Measurements from ENCODE around the gene CLIC3. TPM values are rescaled to one million over a fixed set of nuclear protein-coding genes. Genes with fewer than 3 reads are reported as not detected.

Gene CLIC3
- total RNA-seq, 4 donors from 2014 or later = 2.5 to 3.8 TPM; not detected in 2

GRCh38 chr9:136964833-136965422 lies 31.4 kb downstream of the CLIC3 start:
- 71 to 77% methylated on average over 11 to 26 of the region's 26 CpGs for WGBS, 2 donors (ENCODE audit: low coverage in 1 of 2)
- in situ Hi-C loops (cut with MboI; ENCODE audit: low pct_ligation_motif_present in 1 of 4, low pct_unique_long_range_greater_than_20kb in 1 of 4, low sequenced_read_pairs in 3 of 4) = no loop called here
- intact Hi-C loops (cut with DNase I; ENCODE audit: low total_unique reads) = no loop called here
- Histone ChIP-seq H3K27me3 (peaks cover 5% of the 10 kb centered on the region), H3K4me1 (peaks cover 0 to 19% (median 10%) of the 10 kb centered on the region in 4 donors), H3K27ac (peak overlapping the region; percentile 19 to 68 (median 44)), H3K36me3 (no peaks in the 10 kb centered on the region), H3K4me3 (no peak overlapping the region), H3K9me3 (no peaks in the 10 kb centered on the region)
- TF ChIP-seq CTCF (IDR thresholded peaks at IDR 0.05) = no peak
- no peak for DNase-seq

GRCh38 chr9:136964171-136964689 lies 32.1 kb downstream of the CLIC3 start:
- TF ChIP-seq CTCF (IDR thresholded peaks at IDR 0.05) (no peak), POLR2AphosphoS5 (IDR thresholded peaks at IDR 0.05) (no peak), POLR2A (IDR thresholded peaks at IDR 0.05) (no peak), EP300 (IDR thresholded peaks at IDR 0.05; ENCODE audit: low read depth) (no peak)
- in situ Hi-C loops (cut with MboI; ENCODE audit: low pct_ligation_motif_present in 1 of 4, low pct_unique_long_range_greater_than_20kb in 1 of 4, low sequenced_read_pairs in 3 of 4) (no loop called here), intact Hi-C loops (cut with DNase I; ENCODE audit: low total_unique reads) (no loop called here)
- H3K9me3 ChIP-seq = no peaks in the 10 kb centered on the region
- 50% methylated on average over 21 of the region's 22 CpGs; no CpG with 5 or more reads in 1 of the 2 donors for WGBS, 2 donors (ENCODE audit: low coverage in 1 of 2)
- H3K27me3 ChIP-seq = peaks cover 5% of the 10 kb centered on the region
- DNase-seq = peak; percentile 80
- H3K36me3 ChIP-seq = no peaks in the 10 kb centered on the region
- no peak overlapping the region for H3K4me3 ChIP-seq
- peaks cover 0 to 19% (median 10%) of the 10 kb centered on the region in 4 donors for H3K4me1 ChIP-seq
- H3K27ac ChIP-seq = peak overlapping the region; percentile 19 to 68 (median 44)

- in situ Hi-C loops (cut with MboI; ENCODE audit: low pct_ligation_motif_present in 1 of 4, low pct_unique_long_range_greater_than_20kb in 1 of 4, low sequenced_read_pairs in 3 of 4) = no loop called here
- no peak for DNase-seq
- peaks cover 5% of the 10 kb centered on the region for H3K27me3 ChIP-seq
- H3K27ac ChIP-seq = peak overlapping the region in 2 of 4 donors; percentile 38 to 68
- peaks cover 0 to 19% (median 10%) of the 10 kb centered on the region in 4 donors for H3K4me1 ChIP-seq
- WGBS, 2 donors (ENCODE audit: low coverage in 1 of 2) = 82% methylated on average over 12 of the region's 12 CpGs; no CpG with 5 or more reads in 1 of the 2 donors
- intact Hi-C loops (cut with DNase I; ENCODE audit: low total_unique reads) = no loop called here
- no peak overlapping the region for H3K4me3 ChIP-seq
- H3K36me3 ChIP-seq = no peaks in the 10 kb centered on the region
- TF ChIP-seq EP300 (IDR thresholded peaks at IDR 0.05; ENCODE audit: low read depth) (no peak), POLR2AphosphoS5 (IDR thresholded peaks at IDR 0.05) (no peak), CTCF (IDR thresholded peaks at IDR 0.05) (no peak), POLR2A (IDR thresholded peaks at IDR 0.05) (no peak)
- H3K9me3 ChIP-seq = no peaks in the 10 kb centered on the region
These were observed 32.6 kb downstream of the CLIC3 start for GRCh38 chr9:136963751-136964150.

GRCh38 chr9:136963341-136963740 lies 33.0 kb downstream of the CLIC3 start:
- no peak overlapping the region for H3K4me3 ChIP-seq
- H3K27me3 ChIP-seq = peaks cover 5% of the 10 kb centered on the region
- H3K36me3 ChIP-seq = no peaks in the 10 kb centered on the region
- H3K27ac ChIP-seq = no peak overlapping the region
- no peaks in the 10 kb centered on the region for H3K9me3 ChIP-seq
- TF ChIP-seq POLR2AphosphoS5 (IDR thresholded peaks at IDR 0.05) = no peak
- TF ChIP-seq EP300 (IDR thresholded peaks at IDR 0.05; ENCODE audit: low read depth) = no peak
- in situ Hi-C loops (cut with MboI; ENCODE audit: low pct_ligation_motif_present in 1 of 4, low pct_unique_long_range_greater_than_20kb in 1 of 4, low sequenced_read_pairs in 3 of 4) = no loop called here
- DNase-seq = no peak
- intact Hi-C loops (cut with DNase I; ENCODE audit: low total_unique reads) = no loop called here
- 76% methylated on average over 15 of the region's 15 CpGs; no CpG with 5 or more reads in 1 of the 2 donors for WGBS, 2 donors (ENCODE audit: low coverage in 1 of 2)
- H3K4me1 ChIP-seq = peaks cover 0 to 19% (median 10%) of the 10 kb centered on the region in 4 donors
